GM19395 (cell line): Measurements from ENCODE around the gene CACUL1.
"Not testable (repeated sequence)": the region's sequence is repeated elsewhere in the genome, so short reads cannot be mapped to it uniquely, and the experiment has no call there.

Experiments used
- ATAC-seq: cut with Tn5 transposase; IDR thresholded peaks from one replicate; pipeline ENCODE4 v1.9.1; 2021; ENCODE audit warnings: mild to moderate bottlenecking, moderate library complexity; ENCODE audit not compliant: unreplicated experiment

Gene CACUL1

GRCh38 chr10:118692872-118693271 is 61.9 kb downstream of the CACUL1 start:
- ATAC-seq, result no peak

GRCh38 chr10:118689070-118689858 is 65.5 kb downstream of the CACUL1 start:
- ATAC-seq, result no peak

GRCh38 chr10:118687472-118687871 is 67.3 kb downstream of the CACUL1 start:
- no peak for ATAC-seq

- ATAC-seq, result no peak
Measured at GRCh38 chr10:118682533-118682932, 72.2 kb downstream of the CACUL1 start.

DNA sequence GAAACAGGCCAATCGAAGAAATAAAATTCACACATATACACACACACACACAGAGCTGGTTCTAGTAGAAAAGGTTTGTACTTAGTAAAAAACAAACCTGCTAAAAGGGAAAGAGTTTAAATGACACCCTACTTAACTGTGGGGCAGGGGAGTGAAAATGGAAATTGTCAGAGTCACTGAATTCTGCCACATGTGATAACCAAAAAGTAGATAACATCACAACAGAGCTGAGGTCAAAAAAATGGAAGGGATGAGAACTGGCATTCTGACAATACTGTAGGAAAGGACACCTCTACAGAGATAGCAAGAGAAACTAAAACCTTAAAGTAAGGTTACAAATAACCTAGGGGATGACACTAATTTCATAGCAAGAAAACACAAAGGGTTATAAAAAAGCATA is 74.6 kb downstream of the CACUL1 start:
- no peak for ATAC-seq

DNA sequence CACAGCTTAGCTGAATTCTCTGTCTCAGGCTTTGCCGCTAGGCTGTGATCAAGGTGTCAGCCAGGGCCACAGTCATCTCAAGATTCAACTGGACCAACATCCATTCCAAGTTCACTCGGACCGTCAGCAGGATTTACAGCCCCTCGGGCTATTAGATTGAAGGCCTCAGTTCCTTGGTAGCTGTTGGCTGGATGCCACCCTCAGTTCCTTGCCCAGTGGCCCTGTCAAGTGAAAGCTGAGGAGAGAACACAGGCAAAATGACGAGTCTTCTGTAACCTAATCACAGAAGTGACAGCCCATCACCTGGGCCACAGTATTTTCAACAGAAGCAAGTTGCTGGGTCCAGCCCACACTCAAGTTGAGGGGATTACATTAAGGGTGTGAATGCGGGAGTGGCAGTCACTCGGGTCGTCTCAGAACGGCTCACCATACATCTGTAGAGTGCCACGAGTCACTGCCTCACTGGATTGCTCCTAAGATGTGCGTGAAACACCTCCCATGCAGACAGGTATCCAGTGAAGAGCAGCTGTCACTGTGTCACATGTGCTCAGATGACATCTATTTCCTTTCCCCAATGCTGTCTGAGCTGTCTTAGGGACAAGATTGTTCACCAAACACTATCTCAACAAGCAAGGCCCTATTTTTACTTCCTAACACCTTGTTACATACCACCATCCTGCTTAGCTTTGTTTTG is 80.4 kb downstream of the CACUL1 start:
- ATAC-seq, result no peak

DNA sequence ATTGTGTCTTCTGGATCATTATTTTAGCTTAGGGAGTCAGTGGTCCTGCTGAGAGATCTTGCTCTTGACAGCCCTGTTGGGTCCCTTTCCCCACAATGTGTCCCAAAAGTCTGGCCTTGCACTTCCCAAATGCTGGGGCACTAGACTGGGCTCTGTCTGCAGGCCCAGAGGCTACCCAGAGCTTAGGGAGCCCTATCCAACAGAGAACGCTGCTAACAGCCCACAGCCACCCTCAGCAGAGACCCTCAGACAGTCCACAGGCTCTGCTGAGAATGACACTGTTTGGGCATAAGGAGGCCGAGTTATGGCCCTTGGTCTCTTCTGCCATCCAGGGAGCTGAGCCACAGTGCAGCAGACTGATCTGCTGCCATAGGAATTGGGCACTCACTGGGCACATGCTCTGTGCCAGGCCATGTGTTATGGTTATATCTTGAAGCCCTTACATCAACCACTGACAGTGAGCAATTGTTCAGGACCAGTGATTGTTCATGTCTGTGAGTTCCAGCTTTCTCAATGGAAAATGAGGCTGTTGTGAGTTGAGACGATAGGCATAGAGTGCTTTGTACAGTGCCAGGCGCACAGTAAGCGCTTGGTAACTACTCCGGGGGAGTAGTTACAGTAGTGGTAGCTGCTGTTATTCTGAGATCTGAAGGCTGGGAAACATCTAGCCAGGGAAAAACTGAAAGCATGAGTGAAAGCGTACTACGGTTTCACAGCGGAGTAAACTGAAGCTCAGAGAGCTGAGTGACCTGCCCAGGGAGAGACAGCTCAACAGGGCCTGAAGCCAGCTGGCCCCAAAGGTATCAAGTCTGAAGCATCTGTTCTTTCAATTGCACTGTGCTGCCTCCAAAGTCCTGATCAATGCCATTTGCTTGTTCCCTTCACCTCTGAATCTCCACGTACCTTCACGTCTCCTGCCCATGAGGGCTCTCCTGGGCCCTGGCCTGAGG is 81.7 kb downstream of the CACUL1 start:
- ATAC-seq, result no peak

DNA sequence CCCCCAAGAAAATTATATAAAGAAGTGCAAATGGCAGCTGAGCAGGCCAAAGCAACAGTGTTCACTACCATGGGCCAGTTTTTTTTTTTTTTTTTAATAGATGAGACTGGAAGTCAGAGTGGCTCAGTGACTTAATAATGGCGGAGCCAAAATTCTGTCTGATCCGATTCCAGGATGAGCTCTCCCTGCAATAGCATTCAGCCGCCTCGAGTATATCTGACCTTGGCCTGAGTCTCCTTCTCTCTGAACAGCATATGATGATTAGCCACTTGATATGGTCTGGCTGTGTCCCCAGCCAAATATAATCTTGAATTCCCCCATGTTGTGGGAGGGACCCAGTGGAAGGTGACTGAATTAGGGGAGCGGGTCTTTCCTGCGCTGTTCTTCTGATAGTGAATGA is 82.6 kb downstream of the CACUL1 start:
- ATAC-seq, result no peak

DNA sequence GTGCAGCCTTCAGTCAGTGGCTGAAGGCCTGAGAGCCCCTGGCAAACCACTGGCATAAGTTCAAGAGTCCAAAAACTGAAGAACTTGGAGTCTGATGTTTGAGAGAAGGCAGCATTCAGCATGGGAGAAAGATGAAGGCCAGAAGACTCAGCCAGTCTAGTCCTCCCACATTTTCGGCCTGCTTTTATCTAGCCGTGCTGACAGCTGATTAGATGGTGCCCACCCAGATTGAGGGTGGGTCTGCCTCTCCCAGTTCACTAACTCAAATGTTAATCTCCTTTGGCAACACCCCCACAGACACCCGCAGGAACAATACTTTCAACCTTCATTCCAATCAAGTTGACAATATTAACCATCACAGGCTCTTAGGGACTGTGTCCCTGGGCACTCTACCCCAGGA is 83.5 kb downstream of the CACUL1 start:
- ATAC-seq, result not testable (repeated sequence)

GRCh38 chr10:118670472-118671124 is 84.2 kb downstream of the CACUL1 start:
- no peak for ATAC-seq

DNA sequence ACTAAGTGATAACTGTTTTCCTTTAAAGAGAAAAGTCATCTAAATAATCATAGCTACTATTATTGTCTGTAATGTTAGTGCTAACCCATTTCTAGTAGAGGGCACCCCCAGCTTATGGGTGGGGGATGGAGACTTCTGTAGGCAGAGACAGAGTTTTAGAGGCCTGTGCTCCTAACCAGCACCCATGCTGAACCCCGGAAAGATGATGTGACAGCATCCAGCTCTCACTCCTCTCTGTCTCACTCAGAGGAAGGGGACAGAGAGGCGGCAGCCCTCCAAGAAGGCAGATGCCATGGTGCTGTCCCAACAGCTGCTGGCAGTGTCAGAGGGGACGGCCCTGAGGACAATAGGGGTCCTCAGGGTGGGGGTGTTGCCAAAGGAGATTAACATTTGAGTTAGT is 84.9 kb downstream of the CACUL1 start:
- no peak for ATAC-seq

GRCh38 chr10:118669020-118669791 is 85.6 kb downstream of the CACUL1 start:
- ATAC-seq, result no peak

GRCh38 chr10:118668228-118668952 is 86.4 kb downstream of the CACUL1 start:
- no peak for ATAC-seq

- no peak for ATAC-seq
Measured at GRCh38 chr10:118667732-118668131, 87.0 kb downstream of the CACUL1 start.

GRCh38 chr10:118666350-118666749 is 88.4 kb downstream of the CACUL1 start:
- ATAC-seq, result no peak

DNA sequence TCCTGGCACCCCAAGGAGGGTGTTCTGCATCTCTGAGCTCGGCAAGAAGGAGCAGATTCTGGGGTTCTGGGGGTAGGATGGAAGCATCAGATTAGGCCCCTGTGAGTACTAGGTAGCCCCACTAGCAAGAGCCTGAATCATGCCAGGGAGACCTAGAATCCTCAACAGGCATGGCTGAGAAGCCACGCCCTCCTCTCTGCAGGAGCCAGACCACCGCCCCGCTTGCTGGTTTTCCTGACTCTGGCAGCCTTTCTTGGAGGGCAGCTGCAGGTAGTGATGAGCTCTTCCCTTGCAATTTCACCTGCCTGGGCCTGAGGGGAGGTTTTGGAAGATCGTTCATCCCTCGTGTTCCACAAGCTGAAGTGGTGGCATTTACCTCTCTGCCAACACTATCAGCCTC is 90.4 kb downstream of the CACUL1 start:
- ATAC-seq, result no peak

- ATAC-seq, result no peak
Measured at GRCh38 chr10:118663176-118663575, 91.6 kb downstream of the CACUL1 start.

- no peak for ATAC-seq
Measured at GRCh38 chr10:118662228-118663035, 92.3 kb downstream of the CACUL1 start.

- no peak for ATAC-seq
Measured at GRCh38 chr10:118658762-118659161, 96.0 kb downstream of the CACUL1 start.
